Immature natural killer cell (primary cell): ENCODE data around the gene BHLHA15. TPM values are rescaled to one million over a fixed set of nuclear protein-coding genes. Genes with fewer than 3 reads are reported as not detected.
A peak's percentile ranks its signal among the peaks of the same experiment; 100 is the strongest.

ENCODE experiments used
- DNase-seq, 3 donors: peaks; one replicate each; pipeline ENCODE4 v3.0.0; 2022; ENCODE audit warnings: mixed read lengths in 1 of 3
- H3K27ac Mint-ChIP-seq, 6 donors: one replicate each; pipeline ENCODE4 v1.8.0; 2020; ENCODE audit warnings: mixed read lengths in 6 of 6, mild to moderate bottlenecking in 5 of 6, inconsistent platforms in 4 of 6, moderate library complexity in 3 of 6
- H3K27me3 Mint-ChIP-seq, 3 donors: one replicate each; pipeline ENCODE4 v1.8.0; 2020 to 2021; ENCODE audit warnings: low read depth in 3 of 3, mild to moderate bottlenecking in 3 of 3, mixed read lengths in 3 of 3, moderate library complexity in 3 of 3, inconsistent platforms in 1 of 3
- H3K36me3 Mint-ChIP-seq, 3 donors: one replicate each; pipeline ENCODE4 v1.8.0; 2020; ENCODE audit warnings: mixed read lengths in 3 of 3, inconsistent platforms in 2 of 3, mild to moderate bottlenecking in 2 of 3
- H3K4me1 Mint-ChIP-seq, 2 donors: one replicate each; pipeline ENCODE4 v1.8.0; 2020; ENCODE audit warnings: inconsistent platforms in 2 of 2, mild to moderate bottlenecking in 2 of 2, mixed read lengths in 2 of 2, moderate library complexity in 1 of 2
- H3K4me3 Mint-ChIP-seq, 5 donors: one replicate each; pipeline ENCODE4 v1.8.0; 2020; ENCODE audit warnings: mild to moderate bottlenecking in 5 of 5, mixed read lengths in 5 of 5, inconsistent platforms in 3 of 5, moderate library complexity in 3 of 5
- H3K9me3 Mint-ChIP-seq, 6 donors: one replicate each; pipeline ENCODE4 v1.8.0; 2020; ENCODE audit warnings: mild to moderate bottlenecking in 6 of 6, mixed read lengths in 6 of 6, inconsistent platforms in 4 of 6, moderate library complexity in 3 of 6
- polyA plus RNA-seq, 3 donors: library from polyadenylated mRNA; unstranded; fragments of 300-500 nt; fragmentation: Illumina TruSeq; gene quantifications; one replicate each; pipeline ENCODE4 v1.2.3, GENCODE V29; 2021

BHLHA15 gene
- polyA plus RNA-seq, 3 donors from 2014 or later = not detected

DNA sequence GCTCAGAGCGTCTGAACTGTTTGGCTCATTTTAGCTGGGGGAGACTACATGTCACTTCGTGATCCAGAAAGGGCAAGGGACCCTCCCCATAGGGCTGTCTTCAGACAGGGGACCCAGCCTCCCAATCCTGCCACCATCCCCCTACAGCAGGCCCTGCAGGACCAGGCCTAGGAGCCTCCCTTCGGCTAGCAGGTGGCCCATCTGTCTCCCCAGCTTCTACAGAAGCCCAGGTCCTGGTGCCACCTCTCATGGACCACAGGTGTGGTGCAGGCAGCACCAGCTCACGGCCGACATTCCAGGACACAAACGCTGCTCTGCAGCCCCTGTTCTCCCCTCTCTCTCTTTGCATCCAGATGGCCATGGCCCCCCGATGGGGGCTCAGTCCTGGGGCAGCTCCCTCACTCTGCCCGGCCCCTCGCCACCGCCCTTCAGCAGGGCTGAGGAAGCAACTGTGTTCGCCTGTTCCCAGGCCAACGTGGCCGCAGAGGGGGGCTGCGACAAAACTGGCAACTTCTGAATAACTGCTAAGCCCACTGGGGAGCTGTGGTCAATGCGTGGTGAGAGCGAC is 30.5 kb downstream of the BHLHA15 start:
- DNase-seq = no peak
- H3K9me3 Mint-ChIP-seq = no peaks in the 10 kb centered on the region
- no peaks in the 10 kb centered on the region for H3K4me1 Mint-ChIP-seq
- peaks cover 3 to 11% (median 5%) of the 10 kb centered on the region in 3 donors for H3K36me3 Mint-ChIP-seq
- H3K27ac Mint-ChIP-seq = no peak overlapping the region
- no peak overlapping the region for H3K4me3 Mint-ChIP-seq
- peaks cover 0 to 2% (median 0%) of the 10 kb centered on the region in 3 donors for H3K27me3 Mint-ChIP-seq

DNA sequence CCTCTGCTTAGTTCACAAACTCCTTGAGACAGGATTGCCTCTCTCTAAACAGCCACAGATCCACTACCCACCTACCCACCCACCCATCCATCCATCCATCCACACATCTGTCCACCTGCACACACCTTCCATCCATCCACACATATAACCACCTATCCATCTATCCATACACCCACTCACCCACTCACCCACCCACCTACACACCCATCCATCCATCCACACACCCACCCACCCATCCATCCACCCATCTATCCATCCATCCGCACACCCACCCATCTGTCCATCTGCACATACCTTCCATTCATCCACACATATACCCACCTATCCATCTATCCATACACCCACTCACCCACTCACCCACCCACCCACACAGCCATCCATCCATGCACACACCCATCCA is 31.1 kb downstream of the BHLHA15 start:
- Mint-ChIP-seq H3K4me1 (no peaks in the 10 kb centered on the region), H3K27me3 (peaks cover 0 to 1% (median 0%) of the 10 kb centered on the region in 3 donors), H3K4me3 (no peak overlapping the region), H3K36me3 (peaks cover 3 to 11% (median 5%) of the 10 kb centered on the region in 3 donors), H3K9me3 (no peaks in the 10 kb centered on the region), H3K27ac (no peak overlapping the region)
- DNase-seq = no peak

DNA sequence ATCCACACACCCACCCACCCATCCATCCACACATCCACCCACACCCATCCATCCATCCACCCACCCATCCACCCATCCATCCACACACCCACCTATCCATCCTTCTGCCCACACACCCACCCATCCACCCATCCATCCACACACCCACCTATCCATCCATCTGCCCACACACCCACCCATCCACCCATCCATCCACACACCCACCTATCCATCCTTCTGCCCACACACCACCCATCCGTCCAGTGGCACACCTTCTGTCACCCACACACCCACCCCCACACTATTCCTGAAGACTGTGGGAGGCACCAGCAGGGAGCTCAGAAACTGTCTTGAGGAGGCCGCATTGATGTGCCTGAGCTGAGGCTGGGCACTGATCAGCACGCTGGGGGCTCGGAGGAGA is 31.7 kb downstream of the BHLHA15 start:
- Mint-ChIP-seq H3K36me3 (peaks cover 3 to 11% (median 5%) of the 10 kb centered on the region in 3 donors), H3K9me3 (no peaks in the 10 kb centered on the region), H3K27ac (no peak overlapping the region), H3K4me3 (no peak overlapping the region), H3K4me1 (no peaks in the 10 kb centered on the region), H3K27me3 (peaks cover 0 to 1% (median 0%) of the 10 kb centered on the region in 3 donors)
- no peak for DNase-seq

DNA sequence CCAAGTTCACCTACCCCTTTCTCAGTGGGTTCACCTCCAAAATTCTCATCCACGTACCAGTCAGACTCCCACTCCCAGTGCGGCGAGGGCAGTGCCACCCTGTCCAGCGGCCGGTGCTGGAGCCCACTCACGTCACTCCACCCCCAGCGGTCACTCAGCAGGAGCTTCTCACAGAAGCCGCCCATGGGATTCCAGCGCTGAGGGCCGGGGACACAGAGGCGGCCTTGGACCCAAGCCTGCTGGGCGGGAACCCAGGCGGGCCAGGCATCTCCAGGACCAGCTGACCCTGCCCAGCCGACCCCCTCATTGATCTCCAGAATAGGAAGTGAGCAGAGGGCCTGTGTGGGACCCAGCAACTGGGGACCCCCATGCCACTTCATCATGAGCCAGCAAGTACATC is 33.6 kb downstream of the BHLHA15 start:
- Mint-ChIP-seq H3K9me3 (no peaks in the 10 kb centered on the region), H3K4me3 (no peak overlapping the region), H3K4me1 (peaks cover 6 to 9% of the 10 kb centered on the region in 2 donors), H3K27ac (no peak overlapping the region), H3K27me3 (peaks cover 0 to 1% (median 0%) of the 10 kb centered on the region in 3 donors), H3K36me3 (peaks cover 0 to 7% (median 3%) of the 10 kb centered on the region in 3 donors)
- DNase-seq = no peak

DNA sequence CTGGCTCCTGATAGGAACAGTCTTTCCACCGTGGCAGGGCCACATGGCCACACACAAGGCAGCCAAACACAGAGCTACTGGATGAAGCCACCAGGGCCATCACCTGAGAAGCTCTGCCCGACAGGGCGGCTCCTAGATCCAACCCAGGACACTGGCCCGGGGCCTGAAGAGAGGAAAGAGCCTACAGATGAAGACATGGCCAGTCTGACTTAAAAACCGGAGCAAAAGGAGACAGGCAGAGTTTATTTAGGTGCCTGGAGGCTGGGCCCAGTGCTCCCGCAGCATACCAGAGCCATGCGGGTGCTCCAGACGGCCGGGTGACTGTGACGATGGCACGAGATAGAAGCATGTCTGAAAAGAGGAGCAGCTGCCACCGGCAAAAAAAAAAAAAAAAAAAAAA is 36.9 kb downstream of the BHLHA15 start:
- peak overlapping the region in 1 of 6 donors; percentile 12 for H3K27ac Mint-ChIP-seq
- no peaks in the 10 kb centered on the region for H3K36me3 Mint-ChIP-seq
- H3K4me1 Mint-ChIP-seq = peaks cover 34 to 38% of the 10 kb centered on the region in 2 donors
- no peak overlapping the region for H3K4me3 Mint-ChIP-seq
- no peaks in the 10 kb centered on the region for H3K9me3 Mint-ChIP-seq
- DNase-seq = no peak
- H3K27me3 Mint-ChIP-seq = peaks cover 2 to 12% (median 7%) of the 10 kb centered on the region in 3 donors

DNA sequence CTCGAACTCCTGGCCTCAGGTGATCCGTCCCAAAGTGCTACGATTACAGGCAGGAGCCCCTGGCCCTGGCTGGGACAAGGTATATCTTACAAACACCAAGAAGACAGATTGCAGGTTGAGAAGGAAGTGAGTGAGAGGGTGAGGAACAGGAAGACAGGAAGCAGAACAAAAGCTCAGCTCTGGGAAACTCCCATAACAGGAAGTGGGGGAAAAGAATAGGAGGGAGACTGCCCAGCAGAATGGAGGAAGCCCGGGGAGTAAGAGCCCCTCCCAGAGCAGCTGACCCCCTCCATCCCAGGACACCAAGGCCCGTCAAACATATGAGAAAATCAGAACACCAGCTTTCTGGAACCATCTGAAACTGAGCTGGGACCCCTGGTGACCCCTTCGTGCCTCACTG is 37.9 kb downstream of the BHLHA15 start:
- Mint-ChIP-seq H3K4me1 (peaks cover 40 to 41% of the 10 kb centered on the region in 2 donors), H3K27me3 (peaks cover 2 to 14% (median 7%) of the 10 kb centered on the region in 3 donors), H3K9me3 (no peaks in the 10 kb centered on the region), H3K27ac (peak overlapping the region in 5 of 6 donors; percentile 30 to 90 (median 67)), H3K4me3 (peak overlapping the region in 2 of 5 donors; percentile 1 to 11), H3K36me3 (no peaks in the 10 kb centered on the region)
- no peak for DNase-seq

DNA sequence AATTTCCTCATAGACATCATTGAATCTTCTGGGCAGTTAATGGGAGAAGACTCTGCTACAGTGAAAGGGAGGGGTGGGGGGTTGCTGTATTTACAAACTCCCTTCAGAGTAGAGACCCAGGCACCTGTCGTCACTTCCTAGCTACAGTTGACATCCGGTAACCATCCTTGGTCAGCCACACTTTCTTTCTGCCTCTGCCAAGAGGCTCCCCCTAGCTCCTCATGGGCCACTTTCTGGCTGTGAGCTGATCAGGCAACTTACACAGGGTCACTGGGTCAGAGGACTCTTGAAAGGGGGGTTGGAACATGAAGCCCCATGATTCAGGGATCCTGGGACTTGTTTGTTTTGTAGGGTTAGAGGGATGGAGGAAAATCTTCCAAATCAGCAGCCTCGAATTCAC is 39.5 kb downstream of the BHLHA15 start:
- H3K9me3 Mint-ChIP-seq = no peaks in the 10 kb centered on the region
- peak overlapping the region; percentile 92 to 96 (median 95) for H3K4me3 Mint-ChIP-seq
- peaks cover 2 to 13% (median 7%) of the 10 kb centered on the region in 3 donors for H3K27me3 Mint-ChIP-seq
- DNase-seq = peak; percentile 14 to 43 (median 35)
- H3K4me1 Mint-ChIP-seq = peaks cover 49 to 52% of the 10 kb centered on the region in 2 donors
- no peaks in the 10 kb centered on the region for H3K36me3 Mint-ChIP-seq
- peak overlapping the region; percentile 90 to 96 (median 94) for H3K27ac Mint-ChIP-seq

DNA sequence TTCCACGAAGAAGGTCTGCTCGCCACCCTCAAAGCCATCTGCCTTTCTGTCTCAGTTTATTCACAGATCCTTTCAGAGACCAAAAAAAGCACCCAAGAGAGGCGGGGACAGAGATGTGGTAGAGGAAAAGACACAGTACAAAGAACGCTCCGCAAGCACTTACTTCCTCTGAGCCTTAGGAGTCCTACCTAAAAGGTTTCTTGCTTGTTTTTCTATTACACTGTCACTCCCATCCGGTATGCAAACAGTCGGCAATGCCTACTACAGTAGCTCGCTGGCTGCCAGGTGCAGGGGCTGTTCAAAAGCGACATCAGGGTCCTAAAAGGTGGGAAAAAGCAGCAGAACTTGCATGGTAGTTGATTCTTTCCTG is 40.0 kb downstream of the BHLHA15 start:
- Mint-ChIP-seq H3K4me1 (peaks cover 51 to 54% of the 10 kb centered on the region in 2 donors), H3K27ac (peak overlapping the region; percentile 90 to 96 (median 94)), H3K9me3 (no peaks in the 10 kb centered on the region), H3K4me3 (peak overlapping the region; percentile 92 to 96 (median 95)), H3K27me3 (peaks cover 2 to 13% (median 7%) of the 10 kb centered on the region in 3 donors), H3K36me3 (no peaks in the 10 kb centered on the region)
- DNase-seq = peak; percentile 16 to 41 (median 24)

DNA sequence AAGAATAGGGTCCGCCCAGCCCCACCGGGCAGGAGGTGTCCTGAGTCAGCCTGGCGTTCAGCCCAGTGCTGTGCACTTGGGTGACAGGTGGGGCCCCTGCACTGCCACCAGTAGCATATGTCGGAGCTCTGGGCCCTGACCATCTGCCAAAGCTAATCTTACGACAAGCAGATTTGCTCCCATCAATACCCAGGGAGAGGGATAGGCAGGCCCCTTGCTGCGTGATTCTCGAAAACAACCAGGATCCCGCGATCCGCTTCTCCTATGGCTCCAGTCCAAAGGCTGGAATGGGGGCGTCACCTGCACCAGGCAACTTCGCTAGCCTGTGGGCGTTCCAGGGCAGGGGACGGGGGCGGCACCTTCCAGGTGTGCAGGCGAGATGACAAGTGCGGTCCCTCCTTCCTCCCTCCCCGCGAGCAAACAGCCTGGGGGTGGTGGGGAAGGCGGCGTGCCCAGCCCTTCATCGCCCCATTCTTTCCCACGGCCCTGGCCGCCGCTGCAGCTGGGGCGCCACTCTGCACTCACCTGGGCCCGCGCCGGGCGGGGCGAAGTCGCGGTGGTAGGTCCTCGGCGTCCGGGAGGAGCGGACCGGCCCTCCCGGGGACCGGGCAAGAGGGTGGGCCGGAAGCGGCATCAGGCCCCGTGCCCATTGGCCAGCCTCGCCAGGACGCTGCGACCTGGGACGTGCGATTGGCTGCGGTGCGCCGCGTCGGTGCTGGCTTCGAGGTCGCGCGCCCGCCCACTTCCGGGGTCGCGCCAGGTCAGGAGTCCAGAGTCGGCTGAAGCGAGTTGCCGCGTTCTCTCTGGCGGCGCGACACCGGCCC is 40.6 kb downstream of the BHLHA15 start, which contains the start of gene TECPR1:
Gene TECPR1, minus strand, starts transcription at position 632 of the 824 bp plus-strand sequence. CDS start 6,086 bp downstream, outside the sequence.
- Mint-ChIP-seq H3K4me1 (peaks cover 53 to 60% of the 10 kb centered on the region in 2 donors), H3K27ac (peak within 1 kb of the TSS; percentile 90 to 96 (median 94)), H3K36me3 (peaks cover 0 to 2% (median 0%) of the 10 kb centered on the region in 3 donors), H3K4me3 (peak within 1 kb of the TSS; percentile 92 to 96 (median 95)), H3K27me3 (peaks cover 2 to 13% (median 7%) of the 10 kb centered on the region in 3 donors), H3K9me3 (no peaks in the 10 kb centered on the region)
- DNase-seq = peak; percentile 91 to 93 (median 92)

DNA sequence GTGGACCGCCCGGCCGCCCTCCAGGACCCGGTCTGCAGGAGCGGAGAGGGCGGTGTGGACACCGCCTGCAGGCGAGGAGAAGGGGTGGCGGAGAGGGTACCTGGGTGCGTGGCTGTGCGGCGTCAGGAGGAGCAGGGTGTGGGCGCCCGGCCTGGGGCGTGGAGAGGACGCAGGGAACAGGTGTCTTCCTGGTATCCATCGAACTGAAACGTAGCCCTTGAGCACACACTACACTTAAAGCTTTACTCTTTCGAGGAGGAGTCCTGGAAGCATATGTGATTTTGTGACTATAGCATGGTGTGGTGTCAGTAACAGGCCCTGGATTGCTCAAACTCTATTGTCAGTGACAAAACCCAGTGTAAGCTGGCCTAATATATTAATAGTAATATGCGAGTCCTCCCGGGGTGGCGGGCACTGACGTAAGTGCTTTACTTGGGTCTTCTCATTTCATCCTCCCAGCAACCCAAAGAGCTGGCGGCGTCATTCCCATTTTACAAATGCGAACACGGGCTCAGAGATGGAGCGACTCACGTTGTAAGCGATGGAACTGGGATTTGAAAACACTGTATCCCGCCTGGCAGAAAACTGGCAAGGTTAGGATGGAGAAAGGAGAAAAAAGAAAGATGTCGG is 41.3 kb downstream of the BHLHA15 start:
- Mint-ChIP-seq H3K27me3 (peaks cover 2 to 13% (median 7%) of the 10 kb centered on the region in 3 donors), H3K4me1 (peaks cover 53 to 62% of the 10 kb centered on the region in 2 donors), H3K4me3 (peak overlapping the region; percentile 92 to 96 (median 95)), H3K36me3 (peaks cover 0 to 3% (median 0%) of the 10 kb centered on the region in 3 donors), H3K9me3 (no peaks in the 10 kb centered on the region), H3K27ac (peak overlapping the region; percentile 89 to 96 (median 94))
- DNase-seq = no peak

DNA sequence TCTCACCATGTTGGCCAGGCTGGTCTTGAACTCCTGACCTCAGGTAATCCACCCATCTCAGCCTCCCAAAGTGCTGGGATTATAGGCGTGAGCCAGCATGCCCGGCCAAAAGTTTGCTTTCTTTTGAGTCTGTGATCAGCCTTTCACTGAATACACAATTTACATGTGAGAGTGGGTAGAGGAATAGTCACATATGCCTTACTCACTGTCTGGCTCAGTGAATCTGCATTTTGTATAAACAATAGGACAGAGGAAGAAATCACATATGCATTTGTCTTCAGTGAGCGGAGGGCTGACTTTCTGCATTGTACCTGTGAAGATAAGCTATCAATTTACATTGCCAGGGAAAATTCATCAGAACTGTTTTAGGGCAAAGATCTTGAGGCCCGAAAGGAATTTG is 43.3 kb downstream of the BHLHA15 start:
- H3K27me3 Mint-ChIP-seq = peaks cover 2 to 13% (median 7%) of the 10 kb centered on the region in 3 donors
- peaks cover 48 to 55% of the 10 kb centered on the region in 2 donors for H3K4me1 Mint-ChIP-seq
- peaks cover 0 to 6% (median 0%) of the 10 kb centered on the region in 3 donors for H3K36me3 Mint-ChIP-seq
- no peaks in the 10 kb centered on the region for H3K9me3 Mint-ChIP-seq
- DNase-seq = no peak
- H3K27ac Mint-ChIP-seq = peak overlapping the region in 5 of 6 donors; percentile 35 to 89 (median 81)
- peak overlapping the region in 1 of 5 donors; percentile 57 for H3K4me3 Mint-ChIP-seq

DNA sequence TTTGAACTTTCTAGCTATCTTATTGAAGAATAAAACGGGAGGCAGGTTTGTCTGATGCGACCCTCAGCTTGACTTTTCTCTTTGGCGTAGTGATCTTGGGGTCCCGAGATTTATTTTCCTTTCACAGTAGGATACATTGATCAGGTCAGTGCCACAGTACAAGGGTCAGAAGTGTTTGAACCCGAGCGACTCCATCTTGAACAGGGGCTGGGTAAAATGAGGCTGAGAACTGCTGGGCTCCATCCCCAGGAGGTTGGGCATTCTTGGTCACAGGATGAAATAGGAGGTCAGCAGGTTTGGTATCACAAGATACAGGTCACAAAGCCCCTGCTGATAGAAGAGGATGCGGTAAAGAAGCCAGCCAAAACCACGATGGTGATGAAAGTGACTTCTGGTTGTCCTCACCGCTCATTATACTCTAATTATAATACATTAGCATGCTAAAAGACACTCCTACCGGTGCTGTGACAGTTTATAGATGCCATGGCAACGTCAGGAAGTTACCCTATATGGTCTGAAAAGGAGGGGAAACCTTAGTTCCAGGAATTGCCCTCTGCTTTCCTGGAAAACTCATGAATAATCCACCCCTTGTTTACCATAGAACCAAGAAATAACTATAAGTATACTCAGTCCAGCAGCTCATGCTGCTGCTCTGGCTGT is 43.8 kb downstream of the BHLHA15 start:
- Mint-ChIP-seq H3K4me3 (peak overlapping the region in 4 of 5 donors; percentile 0 to 57 (median 28)), H3K27me3 (peaks cover 2 to 13% (median 7%) of the 10 kb centered on the region in 3 donors), H3K27ac (peak overlapping the region; percentile 20 to 89 (median 80)), H3K4me1 (peaks cover 45 to 50% of the 10 kb centered on the region in 2 donors), H3K9me3 (no peaks in the 10 kb centered on the region), H3K36me3 (peaks cover 0 to 6% (median 0%) of the 10 kb centered on the region in 3 donors)
- DNase-seq = peak; percentile 42

DNA sequence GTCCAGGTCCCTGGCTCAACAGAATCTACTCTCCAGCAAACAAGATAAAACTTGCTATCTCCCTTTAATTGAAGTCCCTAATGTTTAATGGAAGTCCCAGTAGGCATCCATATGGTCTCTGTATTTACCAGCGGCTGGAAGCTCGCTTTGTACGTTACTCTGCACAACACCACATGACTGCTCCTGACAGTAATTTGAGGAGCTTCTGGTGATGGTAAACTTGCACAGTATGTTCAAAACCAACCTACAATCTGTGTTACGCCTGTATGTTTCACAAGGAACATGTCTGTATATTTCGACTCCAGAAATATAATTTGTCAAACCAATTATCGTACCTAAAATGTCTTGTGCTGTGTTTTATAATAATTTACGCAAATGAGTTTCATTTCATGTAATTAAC is 45.2 kb downstream of the BHLHA15 start:
- no peak overlapping the region for H3K4me3 Mint-ChIP-seq
- peaks cover 33 to 37% of the 10 kb centered on the region in 2 donors for H3K4me1 Mint-ChIP-seq
- no peak overlapping the region for H3K27ac Mint-ChIP-seq
- no peaks in the 10 kb centered on the region for H3K9me3 Mint-ChIP-seq
- peaks cover 0 to 6% (median 0%) of the 10 kb centered on the region in 3 donors for H3K36me3 Mint-ChIP-seq
- H3K27me3 Mint-ChIP-seq = peaks cover 2 to 11% (median 5%) of the 10 kb centered on the region in 3 donors
- DNase-seq = no peak
